Spleen (tissue), 7 donors: ENCODE measurements around the gene LRRC47.
A peak's percentile ranks its signal among the peaks of the same experiment; 100 is the strongest.

ENCODE experiments used
- CTCF ChIP-seq, 11 experiments: fragments of 200-600 bp in 7 of 11; fragments of 450-650 bp in 4 of 11; sonication (generic) in 4 of 11; IDR thresholded peaks in 8 of 11; conservative IDR thresholded peaks in 3 of 11; 1 replicate in 7 of 11; 2 replicates in 4 of 11; pipeline versions ENCODE4 v1.4.0 to v1.8.0; 2016 to 2021; ENCODE audit warnings: antibody characterized with exemption in 11 of 11, inconsistent platforms in 4 of 11, mild to moderate bottlenecking in 1 of 11
- POLR2A ChIP-seq, 3 donors: fragments of 450-650 bp; IDR thresholded peaks; one replicate each; pipeline ENCODE4 v1.5.1; 2017; ENCODE audit warnings: antibody characterized with exemption in 3 of 3, mild to moderate bottlenecking in 1 of 3
- POLR2AphosphoS5 ChIP-seq, 3 donors: sonication (generic); formaldehyde crosslinking; IDR thresholded peaks; one replicate each; pipeline ENCODE4 v1.5.1; 2017; ENCODE audit warnings: antibody characterized with exemption in 3 of 3
- donor health status: DM: no; HTN: no; CAD: no; lungs with moderate emphysema.
- donor health status: DM: no; HTN: no; CAD: no.
- donor health status: DM: no; HTN: no; CAD: no.

DNA sequence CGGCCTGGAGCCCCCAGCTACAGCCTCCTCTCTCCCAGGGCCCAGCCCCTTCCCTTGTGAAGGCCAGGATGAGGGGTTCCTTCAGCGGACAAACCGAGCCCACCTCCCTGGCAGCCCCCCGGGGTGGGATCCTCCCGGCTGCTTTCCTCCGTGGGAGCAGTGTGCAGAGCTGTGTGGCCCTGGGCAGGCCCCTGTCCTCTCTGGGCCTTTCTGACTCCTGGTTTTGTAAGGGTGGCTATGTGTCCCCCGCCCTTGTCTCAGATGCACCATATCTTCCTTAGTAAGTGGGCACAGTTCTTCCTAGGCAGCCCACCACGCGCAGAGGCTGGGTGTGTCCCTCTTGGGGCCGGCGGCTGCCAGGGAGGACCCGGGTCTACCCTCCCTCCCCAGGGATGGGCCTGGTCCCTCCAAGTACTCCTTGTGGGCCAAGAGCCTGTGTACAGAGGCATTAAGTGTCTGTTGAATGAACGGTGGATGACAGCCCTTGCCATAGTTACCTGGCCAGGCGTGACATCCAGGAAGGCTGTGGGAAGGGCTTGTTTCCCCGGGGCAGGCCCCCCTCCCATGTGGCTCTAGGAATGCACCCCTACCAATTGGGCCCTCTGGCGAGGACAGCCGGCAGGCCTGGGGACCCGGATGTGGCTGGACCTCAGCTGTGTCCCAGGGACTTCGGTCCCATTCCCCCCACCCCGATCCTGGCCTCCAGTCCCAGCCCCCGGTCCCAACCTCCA, 19.9 kb downstream of the LRRC47 start:
- no peak for TF ChIP-seq POLR2A (IDR thresholded peaks at IDR 0.05)
- no peak for TF ChIP-seq CTCF (IDR thresholded peaks at IDR 0.05 in 8 of 11, conservative IDR thresholded peaks at IDR 0.05 in 3 of 11)
- TF ChIP-seq POLR2AphosphoS5 (IDR thresholded peaks at IDR 0.05): peak in 1 of 3 donors; percentile 10
